ENCODE data around the gene NUP88. TPM values are rescaled to one million over a fixed set of nuclear protein-coding genes. Genes with fewer than 3 reads are reported as not detected.
A peak's percentile ranks its signal among the peaks of the same experiment; 100 is the strongest.

The NUP88 gene
- total and polyA plus RNA-seq, 10 of the 15 experiments (the other 5 are each of a cell fraction or from before 2014, with no cell fraction given) = 110 to 244 (median 188) TPM

DNA sequence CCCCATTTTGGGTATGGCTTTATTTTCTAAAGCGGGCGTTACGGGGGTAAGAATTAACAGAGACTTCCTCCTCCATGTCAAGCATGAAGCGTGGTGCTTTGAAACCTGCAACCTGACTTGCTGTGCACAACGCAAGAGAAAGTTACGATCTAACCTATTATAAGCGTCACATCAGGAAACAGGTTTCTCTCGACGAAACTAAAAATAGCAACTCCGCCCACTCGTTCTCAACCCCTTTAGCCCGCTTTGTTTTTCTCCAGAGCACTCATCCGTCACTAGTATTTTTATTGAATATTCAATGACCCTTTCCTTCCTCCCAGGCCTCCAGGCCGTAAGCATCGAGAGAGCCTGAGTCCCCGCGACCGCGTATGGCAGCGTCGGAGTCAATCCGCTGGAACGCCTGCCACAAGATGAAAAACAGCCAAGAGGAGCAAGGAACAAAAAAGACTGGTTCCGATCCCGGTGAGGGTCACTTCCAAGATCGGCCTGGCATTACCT lies 555 bp downstream of the NUP88 start (continued):
- TF ChIP-seq ZNF622 (IDR thresholded peaks at IDR 0.05) (no peak), POU2F2 (IDR thresholded peaks at IDR 0.05; ENCODE audit: borderline replicate concordance, low read depth, low read length) (peak; percentile 59; the same call in 1 of the 3 replicates), BHLHE40 (IDR thresholded peaks at IDR 0.05; ENCODE audit: borderline replicate concordance in 1 of 2, low read depth in 2 of 2, low read length in 1 of 2) (peak; percentile 53 to 70; a peak in 3 of 4 replicates), HDAC6 (IDR thresholded peaks at IDR 0.05; ENCODE audit: unreplicated experiment) (no peak), HDGF (IDR thresholded peaks at IDR 0.05) (no peak), BRCA1 (IDR thresholded peaks at IDR 0.05; ENCODE audit: low read depth, low read length) (no peak), IRF4 (IDR thresholded peaks at IDR 0.05; ENCODE audit: low read depth, low read length) (0 out of 2 replicates have a peak, but pooled peaks have one; percentile 47), MXI1 (IDR thresholded peaks at IDR 0.05; ENCODE audit: low read depth, low read length) (peak; percentile 96), CBX5 (IDR thresholded peaks at IDR 0.05; ENCODE audit: low read depth) (no peak), EGR1 (IDR thresholded peaks at IDR 0.05; ENCODE audit: borderline replicate concordance in 1 of 2, low read depth in 2 of 2, low read length in 2 of 2) (peak in 1 of 2 experiments; percentile 91; a peak in 2 of 3 replicates), NFYB (IDR thresholded peaks at IDR 0.05; ENCODE audit: insufficient read depth, low read depth, low read length) (peak; percentile 46; the same call in 1 of the 2 replicates)
- TF ChIP-seq, protein P1, sequence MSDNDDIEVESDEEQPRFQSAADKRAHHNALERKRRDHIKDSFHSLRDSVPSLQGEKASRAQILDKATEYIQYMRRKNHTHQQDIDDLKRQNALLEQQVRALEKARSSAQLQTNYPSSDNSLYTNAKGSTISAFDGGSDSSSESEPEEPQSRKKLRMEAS (IDR thresholded peaks at IDR 0.05; ENCODE audit: low read depth, low read length) = peak; percentile 59; the same call in 1 of the 2 replicates
- TF ChIP-seq, protein P2, sequence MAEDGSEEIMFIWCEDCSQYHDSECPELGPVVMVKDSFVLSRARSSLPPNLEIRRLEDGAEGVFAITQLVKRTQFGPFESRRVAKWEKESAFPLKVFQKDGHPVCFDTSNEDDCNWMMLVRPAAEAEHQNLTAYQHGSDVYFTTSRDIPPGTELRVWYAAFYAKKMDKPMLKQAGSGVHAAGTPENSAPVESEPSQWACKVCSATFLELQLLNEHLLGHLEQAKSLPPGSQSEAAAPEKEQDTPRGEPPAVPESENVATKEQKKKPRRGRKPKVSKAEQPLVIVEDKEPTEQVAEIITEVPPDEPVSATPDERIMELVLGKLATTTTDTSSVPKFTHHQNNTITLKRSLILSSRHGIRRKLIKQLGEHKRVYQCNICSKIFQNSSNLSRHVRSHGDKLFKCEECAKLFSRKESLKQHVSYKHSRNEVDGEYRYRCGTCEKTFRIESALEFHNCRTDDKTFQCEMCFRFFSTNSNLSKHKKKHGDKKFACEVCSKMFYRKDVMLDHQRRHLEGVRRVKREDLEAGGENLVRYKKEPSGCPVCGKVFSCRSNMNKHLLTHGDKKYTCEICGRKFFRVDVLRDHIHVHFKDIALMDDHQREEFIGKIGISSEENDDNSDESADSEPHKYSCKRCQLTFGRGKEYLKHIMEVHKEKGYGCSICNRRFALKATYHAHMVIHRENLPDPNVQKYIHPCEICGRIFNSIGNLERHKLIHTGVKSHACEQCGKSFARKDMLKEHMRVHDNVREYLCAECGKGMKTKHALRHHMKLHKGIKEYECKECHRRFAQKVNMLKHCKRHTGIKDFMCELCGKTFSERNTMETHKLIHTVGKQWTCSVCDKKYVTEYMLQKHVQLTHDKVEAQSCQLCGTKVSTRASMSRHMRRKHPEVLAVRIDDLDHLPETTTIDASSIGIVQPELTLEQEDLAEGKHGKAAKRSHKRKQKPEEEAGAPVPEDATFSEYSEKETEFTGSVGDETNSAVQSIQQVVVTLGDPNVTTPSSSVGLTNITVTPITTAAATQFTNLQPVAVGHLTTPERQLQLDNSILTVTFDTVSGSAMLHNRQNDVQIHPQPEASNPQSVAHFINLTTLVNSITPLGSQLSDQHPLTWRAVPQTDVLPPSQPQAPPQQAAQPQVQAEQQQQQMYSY (CRISPR knock-in tag; IDR thresholded peaks at IDR 0.05) = no peak
- TF ChIP-seq, protein P3, sequence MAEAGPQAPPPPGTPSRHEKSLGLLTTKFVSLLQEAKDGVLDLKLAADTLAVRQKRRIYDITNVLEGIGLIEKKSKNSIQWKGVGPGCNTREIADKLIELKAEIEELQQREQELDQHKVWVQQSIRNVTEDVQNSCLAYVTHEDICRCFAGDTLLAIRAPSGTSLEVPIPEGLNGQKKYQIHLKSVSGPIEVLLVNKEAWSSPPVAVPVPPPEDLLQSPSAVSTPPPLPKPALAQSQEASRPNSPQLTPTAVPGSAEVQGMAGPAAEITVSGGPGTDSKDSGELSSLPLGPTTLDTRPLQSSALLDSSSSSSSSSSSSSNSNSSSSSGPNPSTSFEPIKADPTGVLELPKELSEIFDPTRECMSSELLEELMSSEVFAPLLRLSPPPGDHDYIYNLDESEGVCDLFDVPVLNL (IDR thresholded peaks at IDR 0.05; ENCODE audit: low read depth, low read length) = no peak
- TF ChIP-seq, protein P4, sequence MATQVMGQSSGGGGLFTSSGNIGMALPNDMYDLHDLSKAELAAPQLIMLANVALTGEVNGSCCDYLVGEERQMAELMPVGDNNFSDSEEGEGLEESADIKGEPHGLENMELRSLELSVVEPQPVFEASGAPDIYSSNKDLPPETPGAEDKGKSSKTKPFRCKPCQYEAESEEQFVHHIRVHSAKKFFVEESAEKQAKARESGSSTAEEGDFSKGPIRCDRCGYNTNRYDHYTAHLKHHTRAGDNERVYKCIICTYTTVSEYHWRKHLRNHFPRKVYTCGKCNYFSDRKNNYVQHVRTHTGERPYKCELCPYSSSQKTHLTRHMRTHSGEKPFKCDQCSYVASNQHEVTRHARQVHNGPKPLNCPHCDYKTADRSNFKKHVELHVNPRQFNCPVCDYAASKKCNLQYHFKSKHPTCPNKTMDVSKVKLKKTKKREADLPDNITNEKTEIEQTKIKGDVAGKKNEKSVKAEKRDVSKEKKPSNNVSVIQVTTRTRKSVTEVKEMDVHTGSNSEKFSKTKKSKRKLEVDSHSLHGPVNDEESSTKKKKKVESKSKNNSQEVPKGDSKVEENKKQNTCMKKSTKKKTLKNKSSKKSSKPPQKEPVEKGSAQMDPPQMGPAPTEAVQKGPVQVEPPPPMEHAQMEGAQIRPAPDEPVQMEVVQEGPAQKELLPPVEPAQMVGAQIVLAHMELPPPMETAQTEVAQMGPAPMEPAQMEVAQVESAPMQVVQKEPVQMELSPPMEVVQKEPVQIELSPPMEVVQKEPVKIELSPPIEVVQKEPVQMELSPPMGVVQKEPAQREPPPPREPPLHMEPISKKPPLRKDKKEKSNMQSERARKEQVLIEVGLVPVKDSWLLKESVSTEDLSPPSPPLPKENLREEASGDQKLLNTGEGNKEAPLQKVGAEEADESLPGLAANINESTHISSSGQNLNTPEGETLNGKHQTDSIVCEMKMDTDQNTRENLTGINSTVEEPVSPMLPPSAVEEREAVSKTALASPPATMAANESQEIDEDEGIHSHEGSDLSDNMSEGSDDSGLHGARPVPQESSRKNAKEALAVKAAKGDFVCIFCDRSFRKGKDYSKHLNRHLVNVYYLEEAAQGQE (IDR thresholded peaks at IDR 0.05; ENCODE audit: low read depth, low read length) = no peak
- TF ChIP-seq, protein P5, sequence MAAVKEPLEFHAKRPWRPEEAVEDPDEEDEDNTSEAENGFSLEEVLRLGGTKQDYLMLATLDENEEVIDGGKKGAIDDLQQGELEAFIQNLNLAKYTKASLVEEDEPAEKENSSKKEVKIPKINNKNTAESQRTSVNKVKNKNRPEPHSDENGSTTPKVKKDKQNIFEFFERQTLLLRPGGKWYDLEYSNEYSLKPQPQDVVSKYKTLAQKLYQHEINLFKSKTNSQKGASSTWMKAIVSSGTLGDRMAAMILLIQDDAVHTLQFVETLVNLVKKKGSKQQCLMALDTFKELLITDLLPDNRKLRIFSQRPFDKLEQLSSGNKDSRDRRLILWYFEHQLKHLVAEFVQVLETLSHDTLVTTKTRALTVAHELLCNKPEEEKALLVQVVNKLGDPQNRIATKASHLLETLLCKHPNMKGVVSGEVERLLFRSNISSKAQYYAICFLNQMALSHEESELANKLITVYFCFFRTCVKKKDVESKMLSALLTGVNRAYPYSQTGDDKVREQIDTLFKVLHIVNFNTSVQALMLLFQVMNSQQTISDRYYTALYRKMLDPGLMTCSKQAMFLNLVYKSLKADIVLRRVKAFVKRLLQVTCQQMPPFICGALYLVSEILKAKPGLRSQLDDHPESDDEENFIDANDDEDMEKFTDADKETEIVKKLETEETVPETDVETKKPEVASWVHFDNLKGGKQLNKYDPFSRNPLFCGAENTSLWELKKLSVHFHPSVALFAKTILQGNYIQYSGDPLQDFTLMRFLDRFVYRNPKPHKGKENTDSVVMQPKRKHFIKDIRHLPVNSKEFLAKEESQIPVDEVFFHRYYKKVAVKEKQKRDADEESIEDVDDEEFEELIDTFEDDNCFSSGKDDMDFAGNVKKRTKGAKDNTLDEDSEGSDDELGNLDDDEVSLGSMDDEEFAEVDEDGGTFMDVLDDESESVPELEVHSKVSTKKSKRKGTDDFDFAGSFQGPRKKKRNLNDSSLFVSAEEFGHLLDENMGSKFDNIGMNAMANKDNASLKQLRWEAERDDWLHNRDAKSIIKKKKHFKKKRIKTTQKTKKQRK (IDR thresholded peaks at IDR 0.05; ENCODE audit: low read depth, low read length) = no peak

Data from GM12878 (cell line).